ENCODE data around the gene NUDT12.

The NUDT12 gene

DNA sequence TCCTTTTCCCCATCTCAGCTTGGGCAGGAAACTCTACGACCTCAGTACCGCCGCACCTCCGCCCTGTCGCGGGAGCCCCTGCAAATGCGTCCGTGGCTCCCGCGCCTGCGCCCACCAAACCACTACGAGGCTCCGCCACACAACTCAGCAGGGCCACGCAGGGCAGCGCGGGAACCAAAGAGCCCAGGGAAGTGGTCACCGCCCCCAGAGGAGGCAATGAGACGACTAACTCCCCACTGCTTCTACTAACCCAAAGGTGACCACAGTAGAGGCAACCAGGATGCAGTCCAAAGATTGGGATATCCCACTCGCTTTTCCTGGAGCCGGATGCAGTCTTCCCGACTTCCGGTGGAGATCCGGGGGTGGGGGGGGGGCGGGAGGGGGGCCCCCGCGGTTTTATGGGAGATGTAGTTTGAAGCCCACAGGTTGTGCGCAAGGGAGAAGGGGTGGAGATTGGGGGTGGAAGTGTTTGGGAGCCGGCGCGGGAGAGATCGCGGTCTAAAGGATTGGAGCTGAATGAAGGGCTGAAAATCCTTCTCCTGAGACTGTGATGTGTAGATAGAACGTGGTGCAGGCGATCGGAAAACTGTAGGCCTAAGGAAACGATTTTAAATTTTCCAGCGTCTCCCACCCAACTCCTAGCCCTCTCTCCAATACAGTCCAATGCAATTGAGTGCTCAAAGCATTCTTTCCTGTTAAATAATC is at the start of gene NUDT12:
TSS of gene NUDT12 (minus strand) at position 337 of the 705 bp plus-strand sequence. CDS start 2,541 bp downstream, outside the sequence.
- no peaks in the 10 kb centered on the region for H3K27me3 ChIP-seq (ENCODE audit: control insufficient read depth in 1 of 2, insufficient read depth in 2 of 2, low read length in 2 of 2)

DNA sequence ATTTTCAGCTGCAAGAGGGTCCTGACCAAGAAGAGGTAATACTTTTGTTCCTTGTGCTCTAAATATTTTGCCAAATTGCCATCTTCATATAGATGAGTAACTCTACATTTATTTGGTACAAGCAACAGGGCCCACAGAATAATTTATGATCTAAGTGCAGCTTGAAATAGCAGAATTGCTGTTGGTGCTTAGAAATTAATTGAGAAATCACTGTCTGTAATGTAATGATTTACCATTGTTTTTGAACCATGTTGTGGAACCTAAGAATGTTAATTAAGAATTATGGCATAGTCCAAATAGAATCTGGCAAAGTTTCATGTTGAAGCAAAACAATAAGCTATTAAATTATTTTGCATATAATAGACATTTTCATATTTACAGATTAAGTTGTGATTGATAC is 44.8 kb upstream of the NUDT12 start:
- Histone ChIP-seq H3K9ac (ENCODE audit: low read length in 2 of 2) (no peak overlapping the region), H3K27ac (ENCODE audit: low read length) (no peak overlapping the region)

More for the DNA sequence above, at the start of gene NUDT12:
- H3K4me1 ChIP-seq (ENCODE audit: control insufficient read depth, insufficient read depth, low read length) = no peaks in the 10 kb centered on the region
- H3K4me3 ChIP-seq (ENCODE audit: low read length in 2 of 2) = peak within 1 kb of the TSS; percentile 89 to 90
- peak within 1 kb of the TSS; percentile 87 to 89 for H3K9ac ChIP-seq (ENCODE audit: low read length in 2 of 2)
- no peaks in the 10 kb centered on the region for H3K36me3 ChIP-seq (ENCODE audit: control insufficient read depth in 2 of 2, insufficient read depth in 2 of 2, low read length in 2 of 2)
- H3K9me3 ChIP-seq (ENCODE audit: control insufficient read depth in 2 of 2, low read length in 2 of 2) = no peaks in the 10 kb centered on the region
- peak within 1 kb of the TSS; percentile 66 for H3K27ac ChIP-seq (ENCODE audit: low read length)

DNA sequence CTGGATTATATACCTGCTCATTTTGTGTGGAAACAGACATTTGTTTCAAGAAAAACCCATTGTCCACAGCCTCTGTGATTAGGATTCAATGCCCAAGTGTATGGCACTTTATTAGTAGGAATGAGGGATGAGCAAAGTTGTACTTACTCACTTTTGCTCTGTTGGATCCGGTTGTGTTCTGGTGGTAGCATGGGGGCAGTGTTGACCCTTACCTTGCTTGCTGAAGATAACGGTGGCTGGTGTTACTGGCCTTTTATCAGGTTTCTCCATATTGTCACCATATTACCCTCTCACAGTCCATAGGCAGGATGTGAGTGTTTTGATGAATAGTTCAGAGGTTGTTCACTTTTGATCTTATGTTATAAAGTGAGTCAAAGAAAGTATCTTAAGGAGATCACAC is 42.7 kb upstream of the NUDT12 start:
- Histone ChIP-seq H3K4me1 (ENCODE audit: control insufficient read depth, insufficient read depth, low read length) (no peaks in the 10 kb centered on the region), H3K36me3 (ENCODE audit: control insufficient read depth in 2 of 2, insufficient read depth in 2 of 2, low read length in 2 of 2) (no peaks in the 10 kb centered on the region), H3K9me3 (ENCODE audit: control insufficient read depth in 2 of 2, low read length in 2 of 2) (no peaks in the 10 kb centered on the region), H3K27ac (ENCODE audit: low read length) (no peak overlapping the region), H3K4me3 (ENCODE audit: low read length in 2 of 2) (no peak overlapping the region), H3K27me3 (ENCODE audit: control insufficient read depth in 1 of 2, insufficient read depth in 2 of 2, low read length in 2 of 2) (no peaks in the 10 kb centered on the region), H3K9ac (ENCODE audit: low read length in 2 of 2) (no peak overlapping the region)

More for the DNA sequence above, 44.8 kb upstream of the NUDT12 start:
- Histone ChIP-seq H3K9me3 (ENCODE audit: control insufficient read depth in 2 of 2, low read length in 2 of 2) (no peaks in the 10 kb centered on the region), H3K27me3 (ENCODE audit: control insufficient read depth in 1 of 2, insufficient read depth in 2 of 2, low read length in 2 of 2) (no peaks in the 10 kb centered on the region), H3K4me1 (ENCODE audit: control insufficient read depth, insufficient read depth, low read length) (no peaks in the 10 kb centered on the region), H3K36me3 (ENCODE audit: control insufficient read depth in 2 of 2, insufficient read depth in 2 of 2, low read length in 2 of 2) (no peaks in the 10 kb centered on the region), H3K4me3 (ENCODE audit: low read length in 2 of 2) (no peak overlapping the region)

DNA sequence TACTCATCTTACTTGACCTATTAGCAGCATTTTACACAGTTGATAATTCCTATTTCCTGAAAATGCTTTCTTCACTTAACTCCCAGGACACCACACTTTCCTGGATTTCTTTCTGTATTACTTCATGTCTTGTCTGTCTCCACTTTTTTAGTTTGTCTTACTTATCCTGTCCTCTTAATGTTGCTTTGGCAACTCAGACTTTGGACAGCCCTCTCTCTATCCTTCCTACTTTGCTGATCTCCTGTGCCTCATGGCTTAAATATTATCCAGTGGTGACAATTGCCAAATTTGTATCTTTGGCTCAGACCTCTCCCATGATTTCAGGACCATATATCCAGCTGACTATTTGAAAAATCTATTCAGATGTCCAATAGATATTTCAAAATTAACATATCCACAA is 39.8 kb upstream of the NUDT12 start:
- no peak overlapping the region for H3K9ac ChIP-seq (ENCODE audit: low read length in 2 of 2)

DNA sequence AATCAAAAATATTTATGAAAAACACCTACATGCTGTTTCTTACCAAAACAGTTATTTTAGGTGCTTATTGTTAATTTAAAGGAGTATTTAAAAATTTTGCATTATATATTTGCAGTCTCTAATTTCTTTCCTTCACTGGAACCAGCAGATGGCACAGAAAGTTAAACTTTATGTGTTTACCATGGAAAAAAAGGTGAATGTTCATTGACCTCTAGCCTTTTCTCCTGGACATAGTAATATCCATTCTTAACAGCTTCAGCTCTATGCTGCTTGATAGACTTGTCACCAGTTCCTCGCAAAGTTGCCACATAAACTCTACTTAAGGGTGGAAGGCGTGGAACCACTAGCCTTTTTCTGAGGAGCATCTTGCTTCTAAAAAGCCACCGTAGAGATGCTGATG is 38.7 kb upstream of the NUDT12 start:
- no peak overlapping the region for H3K27ac ChIP-seq (ENCODE audit: low read length)
- H3K27me3 ChIP-seq (ENCODE audit: control insufficient read depth in 1 of 2, insufficient read depth in 2 of 2, low read length in 2 of 2) = no peaks in the 10 kb centered on the region
- H3K4me3 ChIP-seq (ENCODE audit: low read length in 2 of 2) = no peak overlapping the region
- H3K4me1 ChIP-seq (ENCODE audit: control insufficient read depth, insufficient read depth, low read length) = no peaks in the 10 kb centered on the region
- H3K36me3 ChIP-seq (ENCODE audit: control insufficient read depth in 2 of 2, insufficient read depth in 2 of 2, low read length in 2 of 2) = no peaks in the 10 kb centered on the region
- H3K9me3 ChIP-seq (ENCODE audit: control insufficient read depth in 2 of 2, low read length in 2 of 2) = no peaks in the 10 kb centered on the region
- H3K9ac ChIP-seq (ENCODE audit: low read length in 2 of 2) = no peak overlapping the region

More for the DNA sequence above, 39.8 kb upstream of the NUDT12 start:
- Histone ChIP-seq H3K27ac (ENCODE audit: low read length) (no peak overlapping the region), H3K36me3 (ENCODE audit: control insufficient read depth in 2 of 2, insufficient read depth in 2 of 2, low read length in 2 of 2) (no peaks in the 10 kb centered on the region), H3K4me1 (ENCODE audit: control insufficient read depth, insufficient read depth, low read length) (no peaks in the 10 kb centered on the region), H3K9me3 (ENCODE audit: control insufficient read depth in 2 of 2, low read length in 2 of 2) (no peaks in the 10 kb centered on the region), H3K27me3 (ENCODE audit: control insufficient read depth in 1 of 2, insufficient read depth in 2 of 2, low read length in 2 of 2) (no peaks in the 10 kb centered on the region), H3K4me3 (ENCODE audit: low read length in 2 of 2) (no peak overlapping the region)

DNA sequence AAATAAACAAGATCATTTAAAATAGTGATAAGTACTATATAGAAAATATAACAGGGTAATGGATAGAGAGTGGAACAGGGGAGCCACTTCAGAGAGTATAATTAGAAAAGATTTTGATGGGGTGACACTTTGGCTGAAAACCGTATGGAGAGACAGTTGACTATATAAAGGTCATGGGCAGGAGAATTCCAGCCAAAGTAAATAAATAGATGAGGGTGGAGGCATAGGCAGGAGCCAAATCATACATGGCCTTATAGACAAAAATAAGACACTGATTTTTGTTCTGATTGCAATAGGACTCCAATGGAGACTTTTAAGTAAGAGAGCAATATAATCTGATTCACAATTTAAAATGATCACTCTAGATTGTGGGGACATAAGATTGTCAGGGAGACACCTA is 37.5 kb upstream of the NUDT12 start:
- no peak overlapping the region for H3K27ac ChIP-seq (ENCODE audit: low read length)
- H3K4me1 ChIP-seq (ENCODE audit: control insufficient read depth, insufficient read depth, low read length) = no peaks in the 10 kb centered on the region
- no peak overlapping the region for H3K4me3 ChIP-seq (ENCODE audit: low read length in 2 of 2)
- H3K27me3 ChIP-seq (ENCODE audit: control insufficient read depth in 1 of 2, insufficient read depth in 2 of 2, low read length in 2 of 2) = no peaks in the 10 kb centered on the region
- H3K9ac ChIP-seq (ENCODE audit: low read length in 2 of 2) = no peak overlapping the region
- no peaks in the 10 kb centered on the region for H3K36me3 ChIP-seq (ENCODE audit: control insufficient read depth in 2 of 2, insufficient read depth in 2 of 2, low read length in 2 of 2)
- no peaks in the 10 kb centered on the region for H3K9me3 ChIP-seq (ENCODE audit: control insufficient read depth in 2 of 2, low read length in 2 of 2)

DNA sequence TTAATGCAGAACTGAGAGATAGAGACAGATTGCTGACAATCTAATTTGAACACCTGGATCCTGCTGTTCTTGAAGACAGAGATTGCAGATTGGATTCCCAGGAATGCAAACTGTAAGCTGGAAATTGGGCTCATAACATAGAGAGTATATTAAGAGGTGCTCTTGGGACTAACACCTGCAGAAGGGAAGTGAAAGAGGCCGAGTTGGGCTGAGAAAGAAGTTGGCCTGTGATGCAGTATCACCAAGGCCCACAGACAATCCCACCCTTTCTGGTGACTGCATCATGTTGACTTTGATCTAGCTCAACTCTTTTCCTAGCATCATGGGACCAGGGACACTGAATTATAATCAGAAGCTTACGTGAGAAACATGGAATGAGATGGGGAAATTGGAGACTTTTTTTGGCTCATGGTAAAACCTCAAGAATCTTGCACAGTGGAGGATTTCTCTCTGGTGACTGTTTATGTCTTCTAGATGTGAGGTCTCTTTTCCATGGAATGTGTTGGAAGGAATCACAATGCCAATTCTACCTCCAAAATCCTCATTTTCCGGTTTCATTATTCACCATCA is 36.5 kb upstream of the NUDT12 start:
- Histone ChIP-seq H3K36me3 (ENCODE audit: control insufficient read depth in 2 of 2, insufficient read depth in 2 of 2, low read length in 2 of 2) (no peaks in the 10 kb centered on the region), H3K4me3 (ENCODE audit: low read length in 2 of 2) (no peak overlapping the region)

DNA sequence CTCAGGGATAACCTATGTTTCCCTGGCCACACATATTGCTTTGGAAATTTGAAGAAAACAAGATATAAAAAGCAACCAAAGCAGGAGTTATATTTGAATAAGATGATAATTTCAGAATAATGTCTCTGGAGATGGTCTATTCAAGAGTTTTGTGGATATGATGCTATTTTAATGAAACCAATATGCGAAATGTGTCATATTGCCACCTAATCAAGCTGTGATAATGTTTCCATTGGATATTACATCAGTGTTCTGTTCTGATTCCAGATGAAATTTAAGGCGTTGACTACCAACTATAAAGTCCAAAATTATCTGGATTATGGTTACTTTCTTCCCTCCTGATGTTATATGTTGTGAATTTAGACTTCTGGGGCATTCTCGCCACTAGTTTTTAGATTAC is 27.6 kb upstream of the NUDT12 start:
- Histone ChIP-seq H3K9ac (ENCODE audit: low read length in 2 of 2) (no peak overlapping the region), H3K4me1 (ENCODE audit: control insufficient read depth, insufficient read depth, low read length) (no peaks in the 10 kb centered on the region), H3K27ac (ENCODE audit: low read length) (no peak overlapping the region), H3K9me3 (ENCODE audit: control insufficient read depth in 2 of 2, low read length in 2 of 2) (no peaks in the 10 kb centered on the region), H3K4me3 (ENCODE audit: low read length in 2 of 2) (no peak overlapping the region), H3K36me3 (ENCODE audit: control insufficient read depth in 2 of 2, insufficient read depth in 2 of 2, low read length in 2 of 2) (no peaks in the 10 kb centered on the region), H3K27me3 (ENCODE audit: control insufficient read depth in 1 of 2, insufficient read depth in 2 of 2, low read length in 2 of 2) (no peaks in the 10 kb centered on the region)

More for the DNA sequence above, 36.5 kb upstream of the NUDT12 start:
- H3K27ac ChIP-seq (ENCODE audit: low read length) = no peak overlapping the region
- no peak overlapping the region for H3K9ac ChIP-seq (ENCODE audit: low read length in 2 of 2)
- no peaks in the 10 kb centered on the region for H3K27me3 ChIP-seq (ENCODE audit: control insufficient read depth in 1 of 2, insufficient read depth in 2 of 2, low read length in 2 of 2)
- H3K4me1 ChIP-seq (ENCODE audit: control insufficient read depth, insufficient read depth, low read length) = no peaks in the 10 kb centered on the region
- no peaks in the 10 kb centered on the region for H3K9me3 ChIP-seq (ENCODE audit: control insufficient read depth in 2 of 2, low read length in 2 of 2)

DNA sequence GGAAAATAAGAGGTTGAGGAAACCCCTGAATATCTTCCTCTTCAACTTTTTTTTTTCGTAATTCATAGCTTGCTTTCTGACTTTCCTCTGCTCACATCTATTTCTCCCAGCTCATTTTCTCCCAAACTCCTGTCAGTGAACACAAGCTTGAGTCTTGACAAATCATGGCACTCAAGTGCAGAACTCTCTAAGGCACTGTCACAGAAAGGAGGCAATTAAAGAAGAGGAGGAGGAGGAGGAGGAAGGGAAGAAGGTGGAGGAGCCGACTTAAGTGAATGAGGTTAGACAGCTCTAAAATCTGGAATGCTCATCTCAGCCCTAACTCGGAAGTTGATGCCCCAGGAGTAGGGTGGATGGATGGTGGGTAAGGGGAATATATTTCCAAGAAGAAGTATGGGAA is 27.2 kb upstream of the NUDT12 start:
- Histone ChIP-seq H3K4me1 (ENCODE audit: control insufficient read depth, insufficient read depth, low read length) (no peaks in the 10 kb centered on the region), H3K27me3 (ENCODE audit: control insufficient read depth in 1 of 2, insufficient read depth in 2 of 2, low read length in 2 of 2) (no peaks in the 10 kb centered on the region), H3K9me3 (ENCODE audit: control insufficient read depth in 2 of 2, low read length in 2 of 2) (no peaks in the 10 kb centered on the region), H3K36me3 (ENCODE audit: control insufficient read depth in 2 of 2, insufficient read depth in 2 of 2, low read length in 2 of 2) (no peaks in the 10 kb centered on the region), H3K9ac (ENCODE audit: low read length in 2 of 2) (no peak overlapping the region), H3K27ac (ENCODE audit: low read length) (no peak overlapping the region), H3K4me3 (ENCODE audit: low read length in 2 of 2) (no peak overlapping the region)

DNA sequence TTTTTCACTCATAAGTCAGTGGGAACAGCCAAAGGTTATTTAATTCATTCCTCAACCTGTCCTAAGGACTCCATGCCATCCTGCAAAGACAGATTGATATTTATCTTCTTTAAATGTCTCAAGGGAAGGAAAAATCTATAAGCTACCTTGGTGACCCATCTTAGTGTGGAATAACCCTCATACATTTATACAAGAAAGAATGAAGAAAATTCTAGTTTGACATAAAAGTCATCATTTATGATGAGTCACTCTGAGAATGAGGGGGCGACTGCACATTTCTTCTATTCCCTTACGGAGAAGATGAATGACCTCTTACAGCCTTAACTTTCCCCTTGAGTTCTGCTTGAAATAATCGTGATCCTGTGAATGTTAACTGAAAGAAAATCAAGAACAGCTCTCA is 26.8 kb upstream of the NUDT12 start:
- no peak overlapping the region for H3K27ac ChIP-seq (ENCODE audit: low read length)
- no peak overlapping the region for H3K9ac ChIP-seq (ENCODE audit: low read length in 2 of 2)

DNA sequence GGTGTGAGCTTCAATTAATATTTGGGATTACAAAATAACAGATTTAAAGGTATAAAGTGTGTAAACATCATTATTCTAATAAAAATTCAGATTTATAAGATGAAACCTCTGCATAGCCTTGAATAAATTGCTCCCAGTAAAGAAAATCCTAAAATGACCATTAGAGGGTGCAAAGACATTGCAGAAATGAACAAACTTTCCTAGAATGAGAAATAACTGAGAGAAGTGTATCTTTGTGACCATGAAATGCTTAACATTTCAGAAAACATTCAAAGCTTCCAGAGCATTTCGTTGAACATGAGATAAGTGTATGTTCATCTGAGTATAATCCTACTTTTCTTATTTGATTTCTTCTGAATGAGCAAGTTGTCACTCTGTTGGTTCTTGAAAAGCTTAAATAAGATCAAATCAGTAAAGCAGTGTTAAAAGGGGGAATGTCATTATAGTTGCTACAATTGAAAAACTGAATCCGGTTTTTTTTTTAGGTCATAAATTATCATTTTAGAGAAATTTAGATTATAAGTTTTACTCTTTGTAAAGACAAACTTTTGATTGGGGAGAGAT is 24.7 kb upstream of the NUDT12 start:
- no peak overlapping the region for H3K4me3 ChIP-seq (ENCODE audit: low read length in 2 of 2)
- H3K27ac ChIP-seq (ENCODE audit: low read length) = no peak overlapping the region
- H3K36me3 ChIP-seq (ENCODE audit: control insufficient read depth in 2 of 2, insufficient read depth in 2 of 2, low read length in 2 of 2) = no peaks in the 10 kb centered on the region
- H3K9ac ChIP-seq (ENCODE audit: low read length in 2 of 2) = no peak overlapping the region
- no peaks in the 10 kb centered on the region for H3K27me3 ChIP-seq (ENCODE audit: control insufficient read depth in 1 of 2, insufficient read depth in 2 of 2, low read length in 2 of 2)
- no peaks in the 10 kb centered on the region for H3K4me1 ChIP-seq (ENCODE audit: control insufficient read depth, insufficient read depth, low read length)
- H3K9me3 ChIP-seq (ENCODE audit: control insufficient read depth in 2 of 2, low read length in 2 of 2) = no peaks in the 10 kb centered on the region

More for the DNA sequence above, 26.8 kb upstream of the NUDT12 start:
- Histone ChIP-seq H3K27me3 (ENCODE audit: control insufficient read depth in 1 of 2, insufficient read depth in 2 of 2, low read length in 2 of 2) (no peaks in the 10 kb centered on the region), H3K9me3 (ENCODE audit: control insufficient read depth in 2 of 2, low read length in 2 of 2) (no peaks in the 10 kb centered on the region), H3K36me3 (ENCODE audit: control insufficient read depth in 2 of 2, insufficient read depth in 2 of 2, low read length in 2 of 2) (no peaks in the 10 kb centered on the region), H3K4me3 (ENCODE audit: low read length in 2 of 2) (no peak overlapping the region), H3K4me1 (ENCODE audit: control insufficient read depth, insufficient read depth, low read length) (no peaks in the 10 kb centered on the region)

Data from stomach smooth muscle (tissue), 2 donors.